ENCODE measurements around the gene NTN4.
"Not testable (repeated sequence)": the region's sequence is repeated elsewhere in the genome, so short reads cannot be mapped to it uniquely, and the experiment has no call there.

The NTN4 gene

GRCh38 chr12:95746062-95746461, 44.5 kb downstream of the NTN4 start:
- DNase-seq: not testable (repeated sequence)

GRCh38 chr12:95742586-95742985, 48.0 kb downstream of the NTN4 start:
- no peak for DNase-seq

GRCh38 chr12:95741635-95742034, 48.9 kb downstream of the NTN4 start:
- no peak for DNase-seq

DNA sequence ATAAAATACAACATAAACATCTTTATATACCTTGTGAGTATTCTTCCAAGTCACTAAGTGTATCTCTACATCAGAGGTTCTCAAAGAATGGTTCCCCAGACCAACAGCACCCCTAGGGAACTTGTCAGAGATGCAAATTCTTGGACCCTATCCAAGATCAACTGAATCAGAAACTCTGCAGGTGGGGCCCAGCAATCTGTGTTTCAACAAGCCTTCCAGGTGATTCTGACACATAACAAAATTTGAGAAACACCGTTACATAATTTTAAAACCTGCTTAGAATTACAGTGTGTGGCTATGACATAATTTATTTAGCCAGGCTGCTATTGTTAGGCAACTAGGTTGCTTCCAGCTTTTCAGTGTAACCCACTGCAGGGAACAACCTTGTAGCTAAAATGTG, 49.8 kb downstream of the NTN4 start:
- DNase-seq: no peak

DNA sequence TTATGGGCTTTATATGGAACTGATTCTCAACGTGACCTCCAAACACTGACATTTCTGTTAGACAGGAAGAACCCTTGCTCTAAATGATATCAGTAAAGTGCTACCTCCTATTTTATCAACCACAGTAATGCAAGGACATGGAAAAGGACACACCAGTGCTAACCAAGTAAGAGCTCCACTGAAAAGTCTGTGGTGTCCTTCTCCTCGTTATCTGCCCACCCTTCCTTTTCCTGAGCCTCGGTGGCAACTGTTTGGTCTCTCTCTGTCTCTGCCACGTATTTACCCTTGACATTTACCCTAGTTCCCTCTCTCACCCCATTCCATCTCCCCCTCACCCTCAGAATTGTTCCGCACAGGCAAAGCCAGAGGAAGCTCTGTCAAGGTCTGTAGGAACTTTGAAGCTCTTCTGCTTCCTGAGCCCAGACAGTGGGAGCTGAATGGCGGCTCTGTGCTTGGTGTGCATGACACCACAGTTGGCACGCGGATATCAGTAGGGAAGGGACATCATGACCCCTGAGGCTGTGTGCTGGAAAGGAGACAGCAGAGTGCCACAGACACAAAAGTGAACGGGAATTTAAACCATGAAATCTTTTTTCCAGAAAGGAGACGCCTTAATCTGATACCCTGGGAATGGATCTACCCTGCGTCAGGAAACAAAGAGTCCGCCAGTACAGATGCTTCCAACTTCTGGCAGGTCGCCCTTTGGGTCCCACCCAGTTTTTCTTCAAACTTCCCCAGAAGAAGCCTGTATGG, 50.8 kb downstream of the NTN4 start:
- no peak for DNase-seq

DNA sequence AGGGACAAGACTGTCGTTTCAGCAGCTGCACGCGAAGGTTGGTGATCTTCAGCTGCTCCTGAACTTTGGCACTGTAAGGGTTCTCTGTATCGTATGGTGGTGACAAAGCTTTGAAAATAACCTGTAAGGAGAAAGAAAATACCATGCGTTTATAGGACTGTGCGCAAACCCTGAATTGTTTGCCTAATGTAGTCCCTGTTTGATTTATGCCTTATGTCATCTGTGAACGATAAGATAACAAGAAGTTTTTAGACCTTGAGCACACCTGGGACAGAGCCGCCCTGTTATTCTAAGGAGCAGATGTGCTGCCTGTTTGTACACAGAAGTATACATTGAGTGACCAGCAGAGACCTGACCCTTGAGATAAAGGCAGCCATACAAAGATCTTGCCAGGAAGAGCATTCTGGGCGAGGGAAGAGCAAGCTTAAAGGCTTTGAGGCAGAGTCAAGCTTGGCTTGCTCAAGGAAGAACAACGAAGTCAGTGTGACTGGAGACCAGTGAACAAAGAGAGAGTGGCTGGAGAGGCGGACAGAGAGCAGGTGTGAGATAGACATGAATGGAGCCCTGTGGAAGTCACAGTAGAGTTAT, 52.4 kb downstream of the NTN4 start:
- no peak for DNase-seq

GRCh38 chr12:95736631-95737030, 53.9 kb downstream of the NTN4 start:
- peak; percentile 42 for DNase-seq

GRCh38 chr12:95735728-95736127, 54.8 kb downstream of the NTN4 start:
- DNase-seq: not testable (repeated sequence)

DNA sequence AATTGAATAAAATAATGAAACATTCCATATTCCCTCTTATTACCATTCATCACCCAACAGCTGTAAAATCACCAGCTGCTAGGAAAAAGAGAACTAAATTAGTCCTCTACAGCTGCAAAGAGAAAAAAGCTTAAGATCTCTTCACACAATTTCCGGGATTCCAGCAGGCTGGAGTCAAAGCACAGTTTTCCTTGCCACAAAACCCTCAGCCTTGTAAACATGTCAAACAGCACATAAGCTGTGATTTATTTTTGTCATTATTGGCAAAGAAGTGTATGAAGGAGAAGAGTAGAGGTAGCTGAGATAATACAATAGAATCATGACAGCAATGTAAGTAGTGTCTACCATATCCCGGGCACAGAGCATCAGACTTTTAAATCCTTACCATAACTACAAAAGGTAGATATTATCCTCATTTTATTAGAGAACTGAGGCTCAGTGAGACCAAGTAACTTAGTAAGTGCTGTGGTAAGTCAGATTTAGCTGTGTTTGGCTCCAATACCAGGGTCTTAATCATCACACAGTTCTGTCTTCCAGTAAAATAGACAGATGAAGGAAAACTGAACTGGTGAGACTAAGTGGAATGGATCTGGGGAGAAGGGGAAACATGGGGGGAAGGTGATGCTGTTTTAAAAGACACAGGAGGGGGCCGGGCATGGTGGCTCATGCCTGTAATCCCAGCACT, 57.3 kb downstream of the NTN4 start:
- peak; percentile 86 for DNase-seq

DNA sequence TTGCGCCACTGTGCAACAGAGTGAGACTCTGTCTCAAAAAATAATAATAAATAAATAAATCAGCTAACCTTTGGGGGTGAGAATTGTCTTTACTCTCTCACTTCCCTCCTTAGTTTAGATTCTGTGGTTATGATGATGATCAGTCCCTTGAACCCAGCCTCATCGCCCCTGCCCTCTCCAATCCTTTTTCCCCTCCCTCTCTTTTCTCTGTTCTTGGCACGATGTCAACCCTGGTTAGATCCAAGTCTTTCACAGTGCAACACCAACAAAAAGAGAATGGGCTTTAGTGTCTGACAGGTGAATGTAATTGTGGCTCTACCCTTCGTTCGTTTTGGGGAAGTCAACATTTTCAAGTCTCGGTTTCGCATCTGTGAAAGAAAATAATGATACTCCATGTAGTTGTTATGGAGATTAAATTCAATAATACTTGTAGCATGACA, 59.0 kb downstream of the NTN4 start:
- DNase-seq: no peak

- no peak for DNase-seq
Observed at GRCh38 chr12:95730457-95730856, 60.1 kb downstream of the NTN4 start.

GRCh38 chr12:95726903-95727302, 63.7 kb downstream of the NTN4 start:
- DNase-seq: no peak

DNA sequence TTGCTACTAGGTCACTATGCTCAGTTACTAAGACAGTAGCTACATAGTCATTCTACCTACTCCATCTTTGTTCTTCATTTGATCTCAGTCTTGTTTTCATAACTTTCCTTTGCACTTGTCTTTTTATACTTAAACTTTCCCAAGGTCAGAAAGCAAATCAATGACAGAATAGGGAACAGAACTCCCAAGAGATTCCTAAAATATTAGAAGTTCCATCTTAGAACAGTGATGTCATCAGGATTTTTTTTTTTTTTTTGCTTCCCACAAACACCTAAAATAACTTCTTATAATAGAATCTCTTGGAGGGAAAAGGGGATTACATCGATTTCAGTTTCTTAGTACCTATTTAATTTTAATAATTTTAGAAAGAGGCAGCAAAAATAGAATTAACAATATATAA, 65.8 kb downstream of the NTN4 start:
- DNase-seq: no peak

- peak; percentile 79 for DNase-seq
Observed at GRCh38 chr12:95723693-95724384, 66.7 kb downstream of the NTN4 start.

GRCh38 chr12:95721320-95721719, 69.2 kb downstream of the NTN4 start:
- no peak for DNase-seq

GRCh38 chr12:95720146-95720545, 70.4 kb downstream of the NTN4 start:
- no peak for DNase-seq

DNA sequence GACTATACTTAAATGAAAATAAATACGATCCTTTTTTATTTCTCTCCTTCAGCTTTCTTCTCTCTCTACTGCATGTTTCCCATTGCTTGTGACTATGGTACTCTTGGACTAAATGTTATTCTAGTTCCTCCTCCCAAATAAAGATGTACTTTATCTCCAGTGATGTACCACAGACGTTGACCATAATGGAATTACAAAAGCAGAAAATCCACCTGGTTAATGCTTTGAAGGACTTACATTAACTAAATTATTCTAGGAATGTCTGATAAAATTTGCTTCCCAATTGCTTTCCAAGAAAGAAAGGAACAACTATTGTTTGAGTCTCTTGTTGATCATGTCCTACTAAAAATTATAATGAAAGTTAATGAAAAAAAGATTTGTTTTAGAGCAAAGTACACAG, 71.8 kb downstream of the NTN4 start:
- no peak for DNase-seq

DNA sequence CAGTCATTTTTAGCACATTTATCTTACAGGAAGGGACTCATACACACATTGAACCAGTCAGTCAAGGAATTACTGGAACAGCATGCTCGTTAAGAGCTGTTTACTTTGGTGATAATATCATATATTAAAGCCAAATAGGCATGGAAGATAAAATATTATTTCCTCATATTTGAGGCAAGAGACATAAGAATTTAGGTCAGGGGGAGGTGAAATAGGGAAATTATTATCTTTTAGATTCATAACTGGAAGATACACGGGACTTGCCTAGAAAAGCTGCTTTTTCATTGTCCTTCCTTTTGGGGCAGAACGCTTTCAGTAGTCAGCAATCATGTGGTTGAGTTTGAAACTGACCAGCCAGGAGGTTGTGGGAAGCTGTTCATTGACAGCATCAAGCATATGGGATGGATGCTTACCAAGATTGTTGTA, 72.5 kb downstream of the NTN4 start:
- DNase-seq: no peak

- DNase-seq: no peak
Observed at GRCh38 chr12:95717316-95717928, 73.1 kb downstream of the NTN4 start.

DNA sequence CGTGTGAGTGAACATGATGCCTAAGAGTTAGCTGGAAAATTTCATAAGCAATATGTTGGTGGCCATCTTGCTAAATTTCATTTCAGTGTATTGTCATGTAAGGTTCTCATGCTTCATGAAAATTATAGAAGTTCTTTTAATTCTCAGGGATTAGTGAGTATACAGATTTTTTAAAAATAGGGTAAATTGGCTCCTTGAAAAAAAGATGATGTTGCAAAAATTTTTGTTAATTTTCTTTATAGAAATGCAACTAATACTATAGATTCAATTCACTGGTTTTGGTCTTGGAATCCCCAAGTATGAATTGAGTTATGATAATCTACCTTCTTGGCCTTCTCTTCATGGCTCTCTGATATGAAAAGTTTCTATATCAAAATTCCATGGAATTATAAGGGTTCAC, 75.4 kb downstream of the NTN4 start:
- DNase-seq: no peak

- no peak for DNase-seq
Observed at GRCh38 chr12:95712269-95712668, 78.3 kb downstream of the NTN4 start.

- DNase-seq: no peak
Observed at GRCh38 chr12:95710386-95710785, 80.2 kb downstream of the NTN4 start.

- DNase-seq: no peak
Observed at GRCh38 chr12:95709152-95709551, 81.4 kb downstream of the NTN4 start.

All from fibroblast of skin of back (primary cell).